Measurements from ENCODE around the gene ANKRD63.

- TF ChIP-seq CTCF (IDR thresholded peaks at IDR 0.05; ENCODE audit: low read depth, low read length, missing input control) (no peak), SP1 (IDR thresholded peaks at IDR 0.05) (no peak), RAD21 (IDR thresholded peaks at IDR 0.05) (no peak)
Measured at GRCh38 chr15:40309344-40309862, 26.5 kb upstream of the ANKRD63 start.
